Neutrophil (primary cell): ENCODE results near the gene TAL2.

Experiments
- H3K27ac ChIP-seq: fragments of 200-600 bp; sonication (generic); 2 replicates; pipeline ENCODE4 v1.5.1; 2016; ENCODE audit warnings: mild to moderate bottlenecking, moderate library complexity
- H3K27me3 ChIP-seq: fragments of 200-600 bp; sonication (generic); 2 replicates; pipeline ENCODE4 v1.6.0; 2016; ENCODE audit warnings: mild to moderate bottlenecking
- H3K36me3 ChIP-seq: fragments of 200-600 bp; sonication (generic); 2 replicates; pipeline ENCODE4 v1.5.1; 2017
- H3K4me1 ChIP-seq, 2 experiments: fragments of 200-600 bp in 1 of 2; sonication (generic) in 1 of 2; 1 replicate in 1 of 2; 2 replicates in 1 of 2; pipeline versions ENCODE4 v1.5.1 to v1.6.1; 2013 to 2016; ENCODE audit warnings: low read depth in 1 of 2, low read length in 1 of 2, mild to moderate bottlenecking in 1 of 2, moderate library complexity in 1 of 2; ENCODE audit not compliant: control insufficient read depth in 1 of 2, insufficient read depth in 1 of 2
- H3K4me3 ChIP-seq, 2 experiments: fragments of 200-600 bp in 1 of 2; sonication (generic) in 1 of 2; 1 replicate in 1 of 2; 2 replicates in 1 of 2; pipeline ENCODE4 v1.5.1; 2013 to 2016; ENCODE audit warnings: low read depth in 1 of 2, low read length in 1 of 2, mild to moderate bottlenecking in 1 of 2, moderate library complexity in 1 of 2
- H3K9me3 ChIP-seq: fragments of 200-600 bp; sonication (generic); 2 replicates; pipeline ENCODE4 v1.5.1; 2016
- CTCF ChIP-seq: fragments of 200-600 bp; sonication (generic); IDR thresholded peaks from 2 replicates; pipeline ENCODE4 v1.5.1; 2016; ENCODE audit warnings: antibody characterized with exemption

The TAL2 gene

GRCh38 chr9:105681313-105681712, 19.1 kb downstream of the TAL2 start:
- no peak for TF ChIP-seq CTCF
- H3K27ac ChIP-seq, result no peak overlapping the region
- H3K9me3 ChIP-seq, result no peaks in the 10 kb centered on the region
- H3K27me3 ChIP-seq, result no peaks in the 10 kb centered on the region
- H3K36me3 ChIP-seq, result no peaks in the 10 kb centered on the region
- H3K4me3 ChIP-seq, result no peak overlapping the region
- H3K4me1 ChIP-seq, result no peaks in the 10 kb centered on the region

GRCh38 chr9:105681724-105682123, 19.5 kb downstream of the TAL2 start:
- Histone ChIP-seq H3K27me3 (no peaks in the 10 kb centered on the region), H3K4me3 (no peak overlapping the region), H3K27ac (no peak overlapping the region), H3K36me3 (no peaks in the 10 kb centered on the region), H3K9me3 (no peaks in the 10 kb centered on the region), H3K4me1 (no peaks in the 10 kb centered on the region)
- no peak for TF ChIP-seq CTCF

- H3K4me1 ChIP-seq, result no peaks in the 10 kb centered on the region
- H3K27me3 ChIP-seq, result no peaks in the 10 kb centered on the region
- H3K4me3 ChIP-seq, result no peak overlapping the region
- TF ChIP-seq CTCF, result no peak
- H3K36me3 ChIP-seq, result no peaks in the 10 kb centered on the region
- H3K9me3 ChIP-seq, result no peaks in the 10 kb centered on the region
- no peak overlapping the region for H3K27ac ChIP-seq
These were observed 21.5 kb downstream of the TAL2 start for GRCh38 chr9:105683688-105684275.

- TF ChIP-seq CTCF, result no peak
- H3K9me3 ChIP-seq, result no peaks in the 10 kb centered on the region
- no peak overlapping the region for H3K4me3 ChIP-seq
- no peak overlapping the region for H3K27ac ChIP-seq
- H3K27me3 ChIP-seq, result peaks cover 11% of the 10 kb centered on the region
- no peaks in the 10 kb centered on the region for H3K4me1 ChIP-seq
- H3K36me3 ChIP-seq, result no peaks in the 10 kb centered on the region
These were observed 24.7 kb downstream of the TAL2 start for GRCh38 chr9:105686936-105687335.

- Histone ChIP-seq H3K4me3 (no peak overlapping the region), H3K27me3 (peaks cover 30% of the 10 kb centered on the region), H3K27ac (no peak overlapping the region), H3K4me1 (peaks cover 18 to 21% of the 10 kb centered on the region in 2 experiments), H3K9me3 (no peaks in the 10 kb centered on the region), H3K36me3 (no peaks in the 10 kb centered on the region)
- no peak for TF ChIP-seq CTCF
These were observed 28.5 kb downstream of the TAL2 start for GRCh38 chr9:105690742-105691141.
